IMR-90 (cell line): ENCODE measurements around the gene FNDC10. TPM values are rescaled to one million over a fixed set of nuclear protein-coding genes. Genes with fewer than 3 reads are reported as not detected.

ENCODE experiments used
- ATAC-seq: fragments of 200-7000 bp; cut with Tn5 transposase; 2 replicates; pipeline ENCODE4 v1.9.1; 2020; ENCODE audit warnings: low read depth, mild to moderate bottlenecking, moderate library complexity
- BruUV-seq: library from RNA; stranded (reverse); fragments of 400-500 nt; replicated peaks from 2 replicates; lab custom pipeline; 2021; lab: Mats Ljungman, UMichigan
- CTCF ChIA-PET: fragments of 300-600 bp; formaldehyde crosslinking; extraction: SDS; loops from one replicate; lab custom pipeline; 2021; ENCODE audit warnings: antibody characterized with exemption; lab: Yijun Ruan, JAX
- POLR2A ChIA-PET: fragments of 300-600 bp; sonication (Branson Sonifier 250); formaldehyde crosslinking; loops from one replicate; lab custom pipeline; 2022; ENCODE audit warnings: antibody characterized with exemption; ENCODE audit not compliant: unreplicated experiment; lab: Charles Lee
- DNase-seq: peaks from one replicate; pipeline ENCODE4 v3.0.0; 2013
- H2AFZ ChIP-seq: replicated peaks from 2 replicates; pipeline ENCODE3; 2013; ENCODE audit warnings: low read length, mild to moderate bottlenecking; ENCODE audit not compliant: poor library complexity
- H2AK5ac ChIP-seq: 2 replicates; pipeline ENCODE4 v1.6.1; 2013; ENCODE audit warnings: low read depth, low read length, inconsistent platforms
- H2AK9ac ChIP-seq: replicated peaks from 2 replicates; pipeline ENCODE3; 2013; ENCODE audit warnings: mild to moderate bottlenecking, low read depth, low read length, moderate library complexity; ENCODE audit not compliant: poor library complexity
- H2BK120ac ChIP-seq: 2 replicates; pipeline ENCODE4 v1.6.1; 2013; ENCODE audit warnings: low read depth, low read length, inconsistent platforms
- H2BK15ac ChIP-seq: 3 replicates; pipeline ENCODE4 v1.6.1; 2013; ENCODE audit warnings: low read depth, low read length, inconsistent platforms
- H2BK20ac ChIP-seq: 2 replicates; pipeline ENCODE4 v1.6.1; 2013; ENCODE audit warnings: low read depth, mild to moderate bottlenecking, inconsistent platforms, low read length, moderate library complexity
- H2BK5ac ChIP-seq: 2 replicates; pipeline ENCODE4 v1.6.1; 2013; ENCODE audit warnings: mild to moderate bottlenecking, low read depth, low read length, inconsistent platforms; ENCODE audit not compliant: poor library complexity, severe bottlenecking
- H3K14ac ChIP-seq: replicated peaks from 2 replicates; pipeline ENCODE4 v1.6.1; 2013; ENCODE audit warnings: low read depth, low read length, inconsistent platforms
- H3K18ac ChIP-seq: 2 replicates; pipeline ENCODE4 v1.6.1; 2013; ENCODE audit warnings: low read depth, low read length, control low read depth
- H3K23ac ChIP-seq: 2 replicates; pipeline ENCODE4 v1.6.1; 2013; ENCODE audit warnings: low read depth, low read length, inconsistent platforms
- H3K27ac ChIP-seq: 2 replicates; pipeline ENCODE4 v1.5.1; 2013; ENCODE audit warnings: mild to moderate bottlenecking, control low read depth, low read length; ENCODE audit not compliant: insufficient read depth
- H3K27me3 ChIP-seq: 2 replicates; pipeline ENCODE4 v1.6.1; 2013; ENCODE audit warnings: low read length; ENCODE audit not compliant: control insufficient read depth, insufficient read depth
- H3K36me3 ChIP-seq: 2 replicates; pipeline ENCODE4 v1.6.1; 2013; ENCODE audit warnings: low read length, mixed read lengths; ENCODE audit not compliant: control insufficient read depth, insufficient read depth
- H3K4ac ChIP-seq: 2 replicates; pipeline ENCODE4 v1.6.1; 2013; ENCODE audit warnings: low read depth, low read length, inconsistent platforms
- H3K4me1 ChIP-seq: 2 replicates; pipeline ENCODE4 v1.6.1; 2013; ENCODE audit warnings: low read length, mixed read lengths; ENCODE audit not compliant: control insufficient read depth, insufficient read depth
- H3K4me2 ChIP-seq: 2 replicates; pipeline ENCODE4 v1.6.1; 2013; ENCODE audit warnings: low read depth, mild to moderate bottlenecking, control low read depth, low read length, moderate library complexity
- H3K4me3 ChIP-seq: 2 replicates; pipeline ENCODE4 v1.5.1; 2013; ENCODE audit warnings: low read depth, mild to moderate bottlenecking, control low read depth, low read length, moderate library complexity; ENCODE audit not compliant: insufficient read depth
- H3K56ac ChIP-seq: 2 replicates; pipeline ENCODE4 v1.6.1; 2013; ENCODE audit warnings: low read length, inconsistent platforms; ENCODE audit not compliant: insufficient read depth; ENCODE audit errors: extremely low read depth
- H3K79me1 ChIP-seq, 2 experiments: 2 replicates each; pipeline ENCODE4 v1.6.1; 2013; ENCODE audit warnings: low read length in 2 of 2, inconsistent platforms in 1 of 2, low read depth in 1 of 2
- H3K9ac ChIP-seq: 2 replicates; pipeline ENCODE4 v1.6.1; 2013; ENCODE audit warnings: low read depth, low read length, control low read depth
- H3K9me1 ChIP-seq: 2 replicates; pipeline ENCODE4 v1.6.1; 2013; ENCODE audit warnings: low read length, inconsistent platforms; ENCODE audit not compliant: insufficient read depth
- H3K9me3 ChIP-seq: 2 replicates; pipeline ENCODE4 v1.6.1; 2013; ENCODE audit warnings: low read length; ENCODE audit not compliant: control insufficient read depth, insufficient read depth
- H4K20me1 ChIP-seq: 2 replicates; pipeline ENCODE4 v1.6.1; 2013; ENCODE audit warnings: low read length, inconsistent platforms; ENCODE audit not compliant: insufficient read depth
- H4K5ac ChIP-seq: 2 replicates; pipeline ENCODE4 v1.6.1; 2013; ENCODE audit warnings: mild to moderate bottlenecking, low read depth, low read length, control low read depth
- H4K8ac ChIP-seq, 2 experiments: 2 replicates each; pipeline ENCODE4 v1.6.1; 2013; ENCODE audit warnings: low read depth in 2 of 2, low read length in 2 of 2, control low read depth in 1 of 2, inconsistent platforms in 1 of 2
- H4K91ac ChIP-seq: 2 replicates; pipeline ENCODE4 v1.6.1; 2013; ENCODE audit warnings: low read depth, low read length, inconsistent platforms; ENCODE audit not compliant: insufficient read depth
- BHLHE40 ChIP-seq: fragments of 150-350 bp; IDR thresholded peaks from 2 replicates; pipeline ENCODE4 v1.6.1; 2016; ENCODE audit warnings: mild to moderate bottlenecking, low read depth, low read length
- CEBPB ChIP-seq: IDR thresholded peaks from 2 replicates; pipeline ENCODE4 v1.6.1; 2012; ENCODE audit warnings: low read depth, low read length, improper control_type of control experiment
- CHD1 ChIP-seq: IDR thresholded peaks from 2 replicates; pipeline ENCODE4 v1.6.1; 2012; ENCODE audit warnings: low read depth, low read length, improper control_type of control experiment
- FOS ChIP-seq: fragments of 150-350 bp; IDR thresholded peaks from 2 replicates; pipeline ENCODE4 v1.6.1; 2016; ENCODE audit warnings: low read depth, low read length
- MAFK ChIP-seq: IDR thresholded peaks from 2 replicates; pipeline ENCODE4 v1.6.1; 2012; ENCODE audit warnings: low read depth, low read length, improper control_type of control experiment
- MAZ ChIP-seq: IDR thresholded peaks from 2 replicates; pipeline ENCODE4 v1.6.1; 2012; ENCODE audit warnings: low read depth, mild to moderate bottlenecking, low read length, improper control_type of control experiment, moderate library complexity, borderline replicate concordance
- MXI1 ChIP-seq: IDR thresholded peaks from 2 replicates; pipeline ENCODE4 v1.6.1; 2012; ENCODE audit warnings: low read depth, mild to moderate bottlenecking, low read length, moderate library complexity, borderline replicate concordance
- NFE2L2 ChIP-seq: fragments of 150-350 bp; IDR thresholded peaks from 2 replicates; pipeline ENCODE4 v1.6.1; 2016; ENCODE audit warnings: low read depth, mild to moderate bottlenecking, low read length
- POLR2A ChIP-seq: IDR thresholded peaks from 2 replicates; pipeline ENCODE4 v1.6.1; 2012; ENCODE audit warnings: mild to moderate bottlenecking, low read depth, low read length
- RAD21 ChIP-seq: IDR thresholded peaks from 2 replicates; pipeline ENCODE4 v1.6.1; 2012; ENCODE audit warnings: low read length, improper control_type of control experiment
- RCOR1 ChIP-seq: IDR thresholded peaks from 2 replicates; pipeline ENCODE4 v1.6.1; 2012; ENCODE audit warnings: mild to moderate bottlenecking, low read length, improper control_type of control experiment; ENCODE audit not compliant: insufficient replicate concordance
- RFX5 ChIP-seq: IDR thresholded peaks from 2 replicates; pipeline ENCODE4 v1.8.0; 2012; ENCODE audit warnings: low read depth, mild to moderate bottlenecking, low read length, moderate library complexity
- SMC3 ChIP-seq: fragments of 150-350 bp; IDR thresholded peaks from 2 replicates; pipeline ENCODE4 v1.6.1; 2016; ENCODE audit warnings: low read depth, mild to moderate bottlenecking, antibody characterized with exemption, low read length, moderate library complexity
- WGBS, 2 experiments: methylation state at CpG; one replicate each; pipeline versions ENCODE4 v1.1.5 to v1.1.7; 2013; ENCODE audit warnings: missing lambda C conversion rate in 2 of 2; ENCODE audit not compliant: insufficient read length in 1 of 2; ENCODE audit errors: extremely low coverage in 2 of 2; 5-methylcytosine and 5-hydroxymethylcytosine counted together
- dilution Hi-C: fragments of 300-500 bp; cut with HindIII; formaldehyde crosslinking; loops from one replicate; pipeline ENCODE4 v1.14.3; 2018; ENCODE audit warnings: low sequenced_read_pairs; ENCODE audit not compliant: unreplicated experiment
- in situ Hi-C: fragments of 300-500 bp; cut with MboI; formaldehyde crosslinking; loops from 3 replicates; pipeline ENCODE4 v1.14.3; 2019; ENCODE audit warnings: low sequenced_read_pairs, inconsistent platforms, mixed read lengths
- intact Hi-C: fragments of 100-400 bp; cut with micrococcal nuclease; formaldehyde crosslinking; loops from 2 replicates; pipeline ENCODE4 v1.10.0; 2022
- polyA plus RNA-seq, 3 experiments: library from polyadenylated mRNA; depleted of rRNA; stranded (reverse); fragments of >200 nt; gene quantifications; 2 replicates each; pipeline ENCODE4 v1.2.3, GENCODE V29; 2012; ENCODE audit warnings: low replicate concordance in 1 of 3
- total RNA-seq: library from RNA; depleted of rRNA; stranded (reverse); fragments of >200 nt; gene quantifications from 2 replicates; pipeline ENCODE4 v1.2.3, GENCODE V29; 2012
- TF ChIP-seq, protein P1 (sequence below): conservative IDR thresholded peaks from 2 replicates; pipeline ENCODE4 v1.5.1; 2012; ENCODE audit warnings: mild to moderate bottlenecking, low read depth, low read length, improper control_type of control experiment
- TF ChIP-seq, protein P2 (sequence below): fragments of 150-350 bp; IDR thresholded peaks from 2 replicates; pipeline ENCODE4 v1.6.1; 2016; ENCODE audit warnings: low read depth, mild to moderate bottlenecking, low read length, moderate library complexity, borderline replicate concordance
- TF ChIP-seq, protein P3 (sequence below): fragments of 150-350 bp; IDR thresholded peaks from 2 replicates; pipeline ENCODE4 v1.6.1; 2017; ENCODE audit warnings: mild to moderate bottlenecking, antibody characterized with exemption, low read length, low read depth

FNDC10 gene
- total and polyA plus RNA-seq, 2 of the 4 experiments (the other 2 are of a cell fraction), result 0.36 to 5.8 TPM

DNA sequence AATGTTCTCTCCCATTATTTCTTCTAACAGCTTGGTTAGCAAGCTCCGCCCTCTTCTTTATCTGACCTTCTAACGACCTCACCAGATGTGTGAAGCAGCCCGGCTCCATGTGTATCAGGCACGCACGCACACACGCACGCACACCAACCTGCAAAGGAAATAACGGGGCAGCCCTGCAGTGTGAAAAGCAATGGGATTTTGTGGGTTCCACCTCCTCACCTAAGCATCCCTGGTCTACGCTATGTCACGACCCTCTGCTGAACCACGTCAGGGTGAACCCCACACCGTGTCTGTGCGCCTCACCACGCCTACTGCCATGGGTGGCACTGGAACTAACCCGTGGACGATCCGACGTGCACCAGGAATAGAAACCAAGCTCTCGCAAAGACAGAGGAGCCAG lies 35.7 kb downstream of the FNDC10 start:
- no TSS peak for BruUV-seq
- ChIA-PET CTCF (no interaction called here), POLR2A (no interaction called here)
- Histone ChIP-seq H3K56ac (no peak overlapping the region), H4K20me1 (peaks cover 76% of the 10 kb centered on the region), H3K9me3 (no peaks in the 10 kb centered on the region), H3K79me1 (peaks cover 17 to 65% of the 10 kb centered on the region in 2 experiments), H4K8ac (no peak overlapping the region), H3K14ac (no peak overlapping the region), H2BK120ac (no peak overlapping the region), H4K5ac (no peak overlapping the region), H3K9ac (no peak overlapping the region), H3K36me3 (peaks cover 53% of the 10 kb centered on the region), H2BK15ac (no peak overlapping the region), H3K18ac (no peak overlapping the region), H3K4ac (no peak overlapping the region), H3K4me2 (no peak overlapping the region), H3K4me3 (no peak overlapping the region), H3K27ac (no peak overlapping the region), H3K27me3 (no peaks in the 10 kb centered on the region), H2AK9ac (peak overlapping the region; percentile 37), H2BK5ac (no peak overlapping the region), H4K91ac (no peak overlapping the region), H2AK5ac (no peak overlapping the region), H3K9me1 (peaks cover 19% of the 10 kb centered on the region; the same call in 1 of the 2 replicates), H3K23ac (no peak overlapping the region), H3K4me1 (peaks cover 2% of the 10 kb centered on the region; the same call in 1 of the 2 replicates), H2AFZ (peak overlapping the region; percentile 60), H2BK20ac (no peak overlapping the region)
- in situ Hi-C loops, result no loop called here
- no peak for DNase-seq
- WGBS, 2 experiments, result 91% methylated on average over 13 of the region's 19 CpGs; no CpG with 5 or more reads in 1 of the 2 experiments
- no peak for ATAC-seq
- intact Hi-C loops, result no loop called here
- TF ChIP-seq, protein P1, sequence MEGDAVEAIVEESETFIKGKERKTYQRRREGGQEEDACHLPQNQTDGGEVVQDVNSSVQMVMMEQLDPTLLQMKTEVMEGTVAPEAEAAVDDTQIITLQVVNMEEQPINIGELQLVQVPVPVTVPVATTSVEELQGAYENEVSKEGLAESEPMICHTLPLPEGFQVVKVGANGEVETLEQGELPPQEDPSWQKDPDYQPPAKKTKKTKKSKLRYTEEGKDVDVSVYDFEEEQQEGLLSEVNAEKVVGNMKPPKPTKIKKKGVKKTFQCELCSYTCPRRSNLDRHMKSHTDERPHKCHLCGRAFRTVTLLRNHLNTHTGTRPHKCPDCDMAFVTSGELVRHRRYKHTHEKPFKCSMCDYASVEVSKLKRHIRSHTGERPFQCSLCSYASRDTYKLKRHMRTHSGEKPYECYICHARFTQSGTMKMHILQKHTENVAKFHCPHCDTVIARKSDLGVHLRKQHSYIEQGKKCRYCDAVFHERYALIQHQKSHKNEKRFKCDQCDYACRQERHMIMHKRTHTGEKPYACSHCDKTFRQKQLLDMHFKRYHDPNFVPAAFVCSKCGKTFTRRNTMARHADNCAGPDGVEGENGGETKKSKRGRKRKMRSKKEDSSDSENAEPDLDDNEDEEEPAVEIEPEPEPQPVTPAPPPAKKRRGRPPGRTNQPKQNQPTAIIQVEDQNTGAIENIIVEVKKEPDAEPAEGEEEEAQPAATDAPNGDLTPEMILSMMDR, result no peak
- TF ChIP-seq MAFK (no peak), RAD21 (no peak), FOS (no peak), POLR2A (no peak), RFX5 (no peak), CEBPB (no peak), RCOR1 (no peak), MAZ (no peak), SMC3 (no peak), MXI1 (no peak), NFE2L2 (no peak), CHD1 (no peak), BHLHE40 (no peak)
- TF ChIP-seq, protein P2, sequence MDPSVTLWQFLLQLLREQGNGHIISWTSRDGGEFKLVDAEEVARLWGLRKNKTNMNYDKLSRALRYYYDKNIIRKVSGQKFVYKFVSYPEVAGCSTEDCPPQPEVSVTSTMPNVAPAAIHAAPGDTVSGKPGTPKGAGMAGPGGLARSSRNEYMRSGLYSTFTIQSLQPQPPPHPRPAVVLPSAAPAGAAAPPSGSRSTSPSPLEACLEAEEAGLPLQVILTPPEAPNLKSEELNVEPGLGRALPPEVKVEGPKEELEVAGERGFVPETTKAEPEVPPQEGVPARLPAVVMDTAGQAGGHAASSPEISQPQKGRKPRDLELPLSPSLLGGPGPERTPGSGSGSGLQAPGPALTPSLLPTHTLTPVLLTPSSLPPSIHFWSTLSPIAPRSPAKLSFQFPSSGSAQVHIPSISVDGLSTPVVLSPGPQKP, result no peak
- TF ChIP-seq, protein P3, sequence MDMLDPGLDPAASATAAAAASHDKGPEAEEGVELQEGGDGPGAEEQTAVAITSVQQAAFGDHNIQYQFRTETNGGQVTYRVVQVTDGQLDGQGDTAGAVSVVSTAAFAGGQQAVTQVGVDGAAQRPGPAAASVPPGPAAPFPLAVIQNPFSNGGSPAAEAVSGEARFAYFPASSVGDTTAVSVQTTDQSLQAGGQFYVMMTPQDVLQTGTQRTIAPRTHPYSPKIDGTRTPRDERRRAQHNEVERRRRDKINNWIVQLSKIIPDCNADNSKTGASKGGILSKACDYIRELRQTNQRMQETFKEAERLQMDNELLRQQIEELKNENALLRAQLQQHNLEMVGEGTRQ, result no peak
- dilution Hi-C loops, result no loop called here
